HEK293 (cell line): ENCODE results near the gene WAS.

Experiments used
- CTCF ChIA-PET: fragments of 350-600 bp; formaldehyde crosslinking; extraction: SDS; loops from one replicate; lab custom pipeline; 2021; ENCODE audit warnings: antibody characterized with exemption; lab: Yijun Ruan, JAX
- POLR2A ChIA-PET: fragments of 300-600 bp; formaldehyde crosslinking; extraction: SDS; loops from one replicate; lab custom pipeline; 2020; ENCODE audit warnings: antibody characterized with exemption, inconsistent platforms; lab: Yijun Ruan, JAX
- H3K27ac ChIP-seq: fragments of 200-500 bp; sonication (Bioruptor generic); 2 replicates; pipeline ENCODE4 v1.5.1; 2014; ENCODE audit warnings: low read depth, low read length, control low read depth, inconsistent platforms; ENCODE audit errors: extremely low read depth
- H3K36me3 ChIP-seq, 2 experiments: fragments of 200-500 bp in 1 of 2; sonication (Bioruptor generic) in 1 of 2; 1 replicate in 1 of 2; 2 replicates in 1 of 2; pipeline ENCODE4 v1.5.1; 2014 to 2017; ENCODE audit warnings: inconsistent platforms in 2 of 2, low read length in 2 of 2; ENCODE audit not compliant: control insufficient read depth in 2 of 2, insufficient read depth in 1 of 2
- H3K4me1 ChIP-seq: fragments of 200-500 bp; sonication (Bioruptor generic); 2 replicates; pipeline ENCODE4 v1.5.1; 2014; ENCODE audit warnings: mild to moderate bottlenecking, low read length, inconsistent platforms; ENCODE audit not compliant: control insufficient read depth, insufficient read depth
- H3K4me3 ChIP-seq: 2 replicates; pipeline ENCODE4 v1.5.1; 2011; ENCODE audit warnings: low read depth, mild to moderate bottlenecking, control low read depth, low read length, moderate library complexity
- H3K9me3 ChIP-seq: fragments of 200-500 bp; sonication (Bioruptor generic); 2 replicates; pipeline ENCODE4 v1.5.1; 2014; ENCODE audit warnings: low read depth, low read length, inconsistent platforms; ENCODE audit not compliant: control insufficient read depth, insufficient read depth
- BCL11A ChIP-seq: fragments of 450-650 bp; formaldehyde crosslinking; IDR thresholded peaks from 2 replicates; pipeline ENCODE4 v1.5.1; 2016; ENCODE audit warnings: low read depth, missing biosample characterization, missing genetic modification characterization
- EGR2 ChIP-seq: fragments of 450-650 bp; formaldehyde crosslinking; IDR thresholded peaks from 2 replicates; pipeline ENCODE4 v1.5.1; 2016; ENCODE audit warnings: low read depth, missing biosample characterization, missing genetic modification characterization
- KLF1 ChIP-seq: fragments of 450-650 bp; formaldehyde crosslinking; IDR thresholded peaks from 2 replicates; pipeline ENCODE4 v1.5.1; 2016; ENCODE audit warnings: missing biosample characterization, missing genetic modification characterization
- MYNN ChIP-seq: fragments of 450-650 bp; formaldehyde crosslinking; IDR thresholded peaks from 2 replicates; pipeline ENCODE4 v1.5.1; 2016; ENCODE audit warnings: missing biosample characterization, missing genetic modification characterization, borderline replicate concordance
- OVOL3 ChIP-seq: fragments of 450-650 bp; formaldehyde crosslinking; IDR thresholded peaks from 2 replicates; pipeline ENCODE4 v1.5.1; 2016; ENCODE audit warnings: missing biosample characterization, missing genetic modification characterization
- ZBTB1 ChIP-seq: fragments of 450-650 bp; formaldehyde crosslinking; IDR thresholded peaks from 2 replicates; pipeline ENCODE4 v1.5.1; 2016; ENCODE audit warnings: missing biosample characterization, missing genetic modification characterization
- ZBTB20 ChIP-seq: fragments of 450-650 bp; formaldehyde crosslinking; IDR thresholded peaks from 2 replicates; pipeline ENCODE4 v1.5.1; 2016; ENCODE audit warnings: missing biosample characterization, missing genetic modification characterization
- ZBTB8A ChIP-seq: fragments of 450-650 bp; formaldehyde crosslinking; IDR thresholded peaks from 2 replicates; pipeline ENCODE4 v1.5.1; 2016; ENCODE audit warnings: missing biosample characterization, missing genetic modification characterization
- ZNF138 ChIP-seq: fragments of 450-650 bp; formaldehyde crosslinking; IDR thresholded peaks from 2 replicates; pipeline ENCODE4 v1.5.1; 2016; ENCODE audit warnings: missing biosample characterization, missing genetic modification characterization, borderline replicate concordance
- ZNF175 ChIP-seq: fragments of 450-650 bp; formaldehyde crosslinking; IDR thresholded peaks from 2 replicates; pipeline ENCODE4 v1.5.1; 2016; ENCODE audit warnings: missing biosample characterization, missing genetic modification characterization
- ZNF274 ChIP-seq, 2 experiments: fragments of 200-500 bp in 1 of 2; fragments of 450-650 bp in 1 of 2; sonication (Bioruptor generic) in 1 of 2; formaldehyde crosslinking in 1 of 2; IDR thresholded peaks; 2 replicates each; pipeline versions ENCODE4 v1.5.1 to v1.6.1; 2014 to 2016; ENCODE audit warnings: borderline replicate concordance in 1 of 2, inconsistent platforms in 1 of 2, low read length in 1 of 2, missing biosample characterization in 1 of 2, missing genetic modification characterization in 1 of 2
- ZNF302 ChIP-seq: fragments of 450-650 bp; formaldehyde crosslinking; IDR thresholded peaks from 2 replicates; pipeline ENCODE4 v1.5.1; 2016; ENCODE audit warnings: missing biosample characterization, missing genetic modification characterization, low read depth
- ZNF335 ChIP-seq: fragments of 450-650 bp; formaldehyde crosslinking; conservative IDR thresholded peaks from 2 replicates; pipeline ENCODE4 v1.5.1; 2016; ENCODE audit warnings: missing biosample characterization, missing genetic modification characterization
- ZNF423 ChIP-seq: fragments of 450-650 bp; formaldehyde crosslinking; IDR thresholded peaks from 2 replicates; pipeline ENCODE4 v1.5.1; 2016; ENCODE audit warnings: missing biosample characterization, missing genetic modification characterization
- ZNF555 ChIP-seq: fragments of 450-650 bp; formaldehyde crosslinking; conservative IDR thresholded peaks from 2 replicates; pipeline ENCODE4 v1.5.1; 2017; ENCODE audit warnings: missing biosample characterization, mild to moderate bottlenecking, missing genetic modification characterization, inconsistent platforms
- ZNF560 ChIP-seq: fragments of 450-650 bp; formaldehyde crosslinking; IDR thresholded peaks from 2 replicates; pipeline ENCODE4 v1.5.1; 2017; ENCODE audit warnings: missing biosample characterization, missing genetic modification characterization, borderline replicate concordance
- ZNF571 ChIP-seq: fragments of 450-650 bp; formaldehyde crosslinking; IDR thresholded peaks from 2 replicates; pipeline ENCODE4 v1.5.0; 2017; ENCODE audit warnings: missing biosample characterization, missing genetic modification characterization
- ZNF792 ChIP-seq: fragments of 450-650 bp; formaldehyde crosslinking; IDR thresholded peaks from 2 replicates; pipeline ENCODE4 v1.5.1; 2016; ENCODE audit warnings: missing biosample characterization, missing genetic modification characterization
- TF ChIP-seq, protein P1 (sequence below): fragments of 450-650 bp; formaldehyde crosslinking; IDR thresholded peaks from 2 replicates; pipeline ENCODE4 v1.5.1; 2016; ENCODE audit warnings: missing biosample characterization, missing genetic modification characterization
- TF ChIP-seq, protein P2 (sequence below): fragments of 450-650 bp; formaldehyde crosslinking; IDR thresholded peaks from 2 replicates; pipeline ENCODE4 v1.5.1; 2016; ENCODE audit warnings: missing biosample characterization, missing genetic modification characterization
- TF ChIP-seq, protein P3 (sequence below): fragments of 450-650 bp; formaldehyde crosslinking; IDR thresholded peaks from 2 replicates; pipeline ENCODE4 v1.5.1; 2017; ENCODE audit warnings: missing biosample characterization, missing genetic modification characterization
- TF ChIP-seq, protein P4 (sequence below): fragments of 450-650 bp; formaldehyde crosslinking; IDR thresholded peaks from 2 replicates; pipeline ENCODE4 v1.5.1; 2016; ENCODE audit warnings: missing biosample characterization, missing genetic modification characterization
- TF ChIP-seq, protein P5 (sequence below): fragments of 450-650 bp; formaldehyde crosslinking; IDR thresholded peaks from 2 replicates; pipeline ENCODE4 v1.5.1; 2016; ENCODE audit warnings: missing biosample characterization, missing genetic modification characterization
- TF ChIP-seq, protein P6 (sequence below): fragments of 450-650 bp; formaldehyde crosslinking; IDR thresholded peaks from 2 replicates; pipeline ENCODE4 v1.5.1; 2016; ENCODE audit warnings: missing biosample characterization, missing genetic modification characterization

WAS gene

DNA sequence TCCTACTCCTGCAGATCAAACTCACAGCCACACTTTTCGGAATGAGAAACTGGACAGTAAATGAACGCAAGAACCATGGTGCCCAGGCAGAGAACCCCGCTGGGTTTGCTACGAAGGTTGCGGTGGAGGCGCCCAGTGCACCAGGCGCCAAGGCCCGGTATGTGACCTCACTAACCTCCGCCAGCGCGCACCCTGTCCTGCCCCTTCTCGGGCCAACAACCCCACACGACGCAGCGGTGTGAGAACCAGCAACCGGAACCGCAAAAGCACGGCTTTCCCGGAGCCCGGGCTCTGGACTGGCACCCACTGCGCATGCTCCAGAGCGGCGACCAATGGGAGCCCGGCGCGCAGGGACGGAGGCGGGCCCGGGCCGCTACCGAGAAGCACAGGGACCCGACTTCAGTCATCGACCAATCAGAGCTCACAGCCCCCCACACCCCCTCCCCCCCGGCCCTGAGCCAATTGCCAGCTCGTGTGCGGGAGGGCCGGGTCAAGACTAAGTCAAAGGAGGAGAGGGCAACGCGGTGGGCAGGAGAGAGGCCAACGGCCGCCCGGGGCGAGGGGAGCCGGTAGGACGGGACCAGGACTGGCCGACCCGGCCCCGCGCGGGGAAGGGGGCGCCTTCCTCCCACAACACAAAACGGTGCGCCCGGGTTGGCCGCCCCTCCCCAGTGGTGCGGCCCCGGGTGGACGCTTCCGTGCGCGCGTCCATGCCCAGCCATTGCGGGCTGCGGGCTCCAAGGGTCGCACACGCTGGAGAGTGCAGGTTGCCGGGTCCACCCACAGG is 7.3 kb upstream of the WAS start:
- ChIA-PET POLR2A (interaction anchor here (0.6 to 2.0 kb wide), 18 partner anchors 9 to 490 kb away, joined by 3 to 19 read pairs (median 4); partner anchors contain the start of genes HDAC6, PQBP1, SLC35A2 and SUV39H1), CTCF (interaction anchor here (0.9 kb wide), 1 partner anchor 45 kb away, joined by 3 read pairs; no protein-coding TSS in a partner anchor)
- Histone ChIP-seq H3K36me3 (no peaks in the 10 kb centered on the region), H3K4me3 (peak overlapping the region; percentile 68), H3K9me3 (no peaks in the 10 kb centered on the region), H3K27ac (peak overlapping the region; percentile 77), H3K4me1 (peaks cover 3% of the 10 kb centered on the region; the same call in 1 of the 2 replicates)
- TF ChIP-seq OVOL3 (tag by site-specific recombination) = no peak
- TF ChIP-seq ZBTB20 = peak; percentile 87
- TF ChIP-seq, protein P1, sequence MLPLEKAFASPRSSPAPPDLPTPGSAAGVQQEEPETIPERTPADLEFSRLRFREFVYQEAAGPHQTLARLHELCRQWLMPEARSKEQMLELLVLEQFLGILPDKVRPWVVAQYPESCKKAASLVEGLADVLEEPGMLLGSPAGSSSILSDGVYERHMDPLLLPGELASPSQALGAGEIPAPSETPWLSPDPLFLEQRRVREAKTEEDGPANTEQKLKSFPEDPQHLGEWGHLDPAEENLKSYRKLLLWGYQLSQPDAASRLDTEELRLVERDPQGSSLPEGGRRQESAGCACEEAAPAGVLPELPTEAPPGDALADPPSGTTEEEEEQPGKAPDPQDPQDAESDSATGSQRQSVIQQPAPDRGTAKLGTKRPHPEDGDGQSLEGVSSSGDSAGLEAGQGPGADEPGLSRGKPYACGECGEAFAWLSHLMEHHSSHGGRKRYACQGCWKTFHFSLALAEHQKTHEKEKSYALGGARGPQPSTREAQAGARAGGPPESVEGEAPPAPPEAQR (tag by site-specific recombination) = no peak
- no peak for TF ChIP-seq ZNF274 (IDR thresholded peaks at IDR 0.05; ENCODE audit: low read length)
- TF ChIP-seq ZNF274 (tag by site-specific recombination; IDR thresholded peaks at IDR 0.05; ENCODE audit: borderline replicate concordance) = no peak
- TF ChIP-seq ZBTB8A (tag by site-specific recombination) = 0 out of 2 replicates have a peak, but pooled peaks have one; percentile 15
- no peak; the same call in 1 of the 2 replicates for TF ChIP-seq KLF1
- TF ChIP-seq ZNF138 = no peak
- TF ChIP-seq EGR2 = no peak
- TF ChIP-seq BCL11A (tag by site-specific recombination) = peak; percentile 46; the same call in 1 of the 2 replicates
- TF ChIP-seq ZNF335 (tag by site-specific recombination) = 0 out of 2 replicates have a peak, but pooled peaks have one; percentile 47
- TF ChIP-seq ZNF175 (tag by site-specific recombination) = no peak
- no peak for TF ChIP-seq ZNF571
- TF ChIP-seq MYNN (tag by site-specific recombination) = no peak
- TF ChIP-seq ZNF792 (tag by site-specific recombination) = no peak
- TF ChIP-seq, protein P2, sequence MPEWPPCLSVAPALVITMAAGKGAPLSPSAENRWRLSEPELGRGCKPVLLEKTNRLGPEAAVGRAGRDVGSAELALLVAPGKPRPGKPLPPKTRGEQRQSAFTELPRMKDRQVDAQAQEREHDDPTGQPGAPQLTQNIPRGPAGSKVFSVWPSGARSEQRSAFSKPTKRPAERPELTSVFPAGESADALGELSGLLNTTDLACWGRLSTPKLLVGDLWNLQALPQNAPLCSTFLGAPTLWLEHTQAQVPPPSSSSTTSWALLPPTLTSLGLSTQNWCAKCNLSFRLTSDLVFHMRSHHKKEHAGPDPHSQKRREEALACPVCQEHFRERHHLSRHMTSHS = no peak
- TF ChIP-seq, protein P3, sequence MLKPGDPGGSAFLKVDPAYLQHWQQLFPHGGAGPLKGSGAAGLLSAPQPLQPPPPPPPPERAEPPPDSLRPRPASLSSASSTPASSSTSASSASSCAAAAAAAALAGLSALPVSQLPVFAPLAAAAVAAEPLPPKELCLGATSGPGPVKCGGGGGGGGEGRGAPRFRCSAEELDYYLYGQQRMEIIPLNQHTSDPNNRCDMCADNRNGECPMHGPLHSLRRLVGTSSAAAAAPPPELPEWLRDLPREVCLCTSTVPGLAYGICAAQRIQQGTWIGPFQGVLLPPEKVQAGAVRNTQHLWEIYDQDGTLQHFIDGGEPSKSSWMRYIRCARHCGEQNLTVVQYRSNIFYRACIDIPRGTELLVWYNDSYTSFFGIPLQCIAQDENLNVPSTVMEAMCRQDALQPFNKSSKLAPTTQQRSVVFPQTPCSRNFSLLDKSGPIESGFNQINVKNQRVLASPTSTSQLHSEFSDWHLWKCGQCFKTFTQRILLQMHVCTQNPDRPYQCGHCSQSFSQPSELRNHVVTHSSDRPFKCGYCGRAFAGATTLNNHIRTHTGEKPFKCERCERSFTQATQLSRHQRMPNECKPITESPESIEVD (tag by site-specific recombination) = no peak
- TF ChIP-seq ZNF555 = no peak
- TF ChIP-seq ZNF560 (tag by site-specific recombination) = no peak
- TF ChIP-seq, protein P4, sequence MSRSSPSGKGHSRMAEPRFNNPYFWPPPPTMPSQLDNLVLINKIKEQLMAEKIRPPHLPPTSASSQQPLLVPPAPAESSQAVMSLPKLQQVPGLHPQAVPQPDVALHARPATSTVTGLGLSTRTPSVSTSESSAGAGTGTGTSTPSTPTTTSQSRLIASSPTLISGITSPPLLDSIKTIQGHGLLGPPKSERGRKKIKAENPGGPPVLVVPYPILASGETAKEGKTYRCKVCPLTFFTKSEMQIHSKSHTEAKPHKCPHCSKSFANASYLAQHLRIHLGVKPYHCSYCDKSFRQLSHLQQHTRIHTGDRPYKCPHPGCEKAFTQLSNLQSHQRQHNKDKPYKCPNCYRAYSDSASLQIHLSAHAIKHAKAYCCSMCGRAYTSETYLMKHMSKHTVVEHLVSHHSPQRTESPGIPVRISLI (tag by site-specific recombination) = no peak
- TF ChIP-seq ZNF423 (tag by site-specific recombination) = 0 out of 2 replicates have a peak, but pooled peaks have one; percentile 20
- TF ChIP-seq, protein P5, sequence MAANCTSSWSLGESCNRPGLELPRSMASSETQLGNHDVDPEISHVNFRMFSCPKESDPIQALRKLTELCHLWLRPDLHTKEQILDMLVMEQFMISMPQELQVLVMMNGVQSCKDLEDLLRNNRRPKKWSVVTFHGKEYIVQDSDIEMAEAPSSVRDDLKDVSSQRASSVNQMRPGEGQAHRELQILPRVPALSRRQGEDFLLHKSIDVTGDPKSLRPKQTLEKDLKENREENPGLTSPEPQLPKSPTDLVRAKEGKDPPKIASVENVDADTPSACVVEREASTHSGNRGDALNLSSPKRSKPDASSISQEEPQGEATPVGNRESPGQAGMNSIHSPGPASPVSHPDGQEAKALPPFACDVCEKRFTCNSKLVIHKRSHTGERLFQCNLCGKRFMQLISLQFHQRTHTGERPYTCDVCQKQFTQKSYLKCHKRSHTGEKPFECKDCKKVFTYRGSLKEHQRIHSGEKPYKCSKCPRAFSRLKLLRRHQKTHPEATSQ (tag by site-specific recombination) = no peak
- TF ChIP-seq ZNF302 (tag by site-specific recombination) = no peak
- peak; percentile 91 for TF ChIP-seq ZBTB1 (tag by site-specific recombination)
- TF ChIP-seq, protein P6, sequence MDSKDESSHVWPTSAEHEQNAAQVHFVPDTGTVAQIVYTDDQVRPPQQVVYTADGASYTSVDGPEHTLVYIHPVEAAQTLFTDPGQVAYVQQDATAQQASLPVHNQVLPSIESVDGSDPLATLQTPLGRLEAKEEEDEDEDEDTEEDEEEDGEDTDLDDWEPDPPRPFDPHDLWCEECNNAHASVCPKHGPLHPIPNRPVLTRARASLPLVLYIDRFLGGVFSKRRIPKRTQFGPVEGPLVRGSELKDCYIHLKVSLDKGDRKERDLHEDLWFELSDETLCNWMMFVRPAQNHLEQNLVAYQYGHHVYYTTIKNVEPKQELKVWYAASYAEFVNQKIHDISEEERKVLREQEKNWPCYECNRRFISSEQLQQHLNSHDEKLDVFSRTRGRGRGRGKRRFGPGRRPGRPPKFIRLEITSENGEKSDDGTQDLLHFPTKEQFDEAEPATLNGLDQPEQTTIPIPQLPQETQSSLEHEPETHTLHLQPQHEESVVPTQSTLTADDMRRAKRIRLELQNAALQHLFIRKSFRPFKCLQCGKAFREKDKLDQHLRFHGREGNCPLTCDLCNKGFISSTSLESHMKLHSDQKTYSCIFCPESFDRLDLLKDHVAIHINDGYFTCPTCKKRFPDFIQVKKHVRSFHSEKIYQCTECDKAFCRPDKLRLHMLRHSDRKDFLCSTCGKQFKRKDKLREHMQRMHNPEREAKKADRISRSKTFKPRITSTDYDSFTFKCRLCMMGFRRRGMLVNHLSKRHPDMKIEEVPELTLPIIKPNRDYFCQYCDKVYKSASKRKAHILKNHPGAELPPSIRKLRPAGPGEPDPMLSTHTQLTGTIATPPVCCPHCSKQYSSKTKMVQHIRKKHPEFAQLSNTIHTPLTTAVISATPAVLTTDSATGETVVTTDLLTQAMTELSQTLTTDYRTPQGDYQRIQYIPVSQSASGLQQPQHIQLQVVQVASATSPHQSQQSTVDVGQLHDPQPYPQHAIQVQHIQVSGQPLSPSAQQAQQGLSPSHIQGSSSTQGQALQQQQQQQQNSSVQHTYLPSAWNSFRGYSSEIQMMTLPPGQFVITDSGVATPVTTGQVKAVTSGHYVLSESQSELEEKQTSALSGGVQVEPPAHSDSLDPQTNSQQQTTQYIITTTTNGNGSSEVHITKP = peak; percentile 99
